HS-27A (cell line): Measurements from ENCODE around the gene DNAJB12.

Source experiments
- DNase-seq: peaks from one replicate; pipeline ENCODE4 v3.0.0-alpha.2; 2012; ENCODE audit warnings: low read depth, missing footprints

The DNAJB12 gene

GRCh38 chr10:72291019-72291532, 63.6 kb downstream of the DNAJB12 start:
- no peak for DNase-seq

GRCh38 chr10:72285972-72286521, 68.7 kb downstream of the DNAJB12 start:
- DNase-seq, result no peak

- no peak for DNase-seq
Measured at GRCh38 chr10:72283131-72283530, 71.6 kb downstream of the DNAJB12 start.
